GM19023 (cell line): Measurements from ENCODE around the gene GLYR1.
A peak's percentile ranks its signal among the peaks of the same experiment; 100 is the strongest.
"Not testable (repeated sequence)": the region's sequence is repeated elsewhere in the genome, so short reads cannot be mapped to it uniquely, and the experiment has no call there.

Experiments
- ATAC-seq: cut with Tn5 transposase; IDR thresholded peaks from one replicate; pipeline ENCODE4 v1.9.1; 2021; ENCODE audit warnings: mild to moderate bottlenecking, moderate library complexity; ENCODE audit not compliant: unreplicated experiment

Gene GLYR1

GRCh38 chr16:4846901-4847773 is at the start of gene GLYR1, which contains the start of gene UBN1:
Gene GLYR1, minus strand, starts transcription at chr16:4847288. Its CDS starts 23 bp downstream, at chr16:4847265.
Gene UBN1, plus strand, starts transcription at chr16:4847481. Its CDS starts 5,437 bp downstream, at chr16:4852918.
- ATAC-seq: peak; percentile 87

GRCh38 chr16:4896761-4897160 is 49.7 kb upstream of the GLYR1 start:
- ATAC-seq: not testable (repeated sequence)

GRCh38 chr16:4895366-4895765 is 48.3 kb upstream of the GLYR1 start:
- ATAC-seq: no peak

- ATAC-seq: no peak
Observed at GRCh38 chr16:4894276-4895150, 47.4 kb upstream of the GLYR1 start.

- ATAC-seq: no peak
Observed at GRCh38 chr16:4893103-4893862, 46.2 kb upstream of the GLYR1 start.

GRCh38 chr16:4892361-4893102 is 45.4 kb upstream of the GLYR1 start:
- no peak for ATAC-seq

GRCh38 chr16:4891886-4892216 is 44.8 kb upstream of the GLYR1 start:
- no peak for ATAC-seq

- no peak for ATAC-seq
Observed at GRCh38 chr16:4891097-4891885, 44.2 kb upstream of the GLYR1 start.

GRCh38 chr16:4890686-4891085 is 43.6 kb upstream of the GLYR1 start:
- ATAC-seq: no peak

- no peak for ATAC-seq
Observed at GRCh38 chr16:4890026-4890425, 42.9 kb upstream of the GLYR1 start.

GRCh38 chr16:4888428-4889135 is 41.5 kb upstream of the GLYR1 start:
- no peak for ATAC-seq

GRCh38 chr16:4886151-4886550 is 39.1 kb upstream of the GLYR1 start:
- ATAC-seq: no peak

GRCh38 chr16:4884972-4885874 is 38.1 kb upstream of the GLYR1 start:
- no peak for ATAC-seq

- ATAC-seq: no peak
Observed at GRCh38 chr16:4884209-4884608, 37.1 kb upstream of the GLYR1 start.

GRCh38 chr16:4883501-4883900 is 36.4 kb upstream of the GLYR1 start:
- ATAC-seq: no peak

GRCh38 chr16:4882633-4883285 is 35.7 kb upstream of the GLYR1 start:
- ATAC-seq: no peak

GRCh38 chr16:4882000-4882632 is 35.0 kb upstream of the GLYR1 start:
- ATAC-seq: no peak
